Measurements from ENCODE around the gene LRRC8C.
A peak's percentile ranks its signal among the peaks of the same experiment; 100 is the strongest.
"Not testable (repeated sequence)": the region's sequence is repeated elsewhere in the genome, so short reads cannot be mapped to it uniquely, and the experiment has no call there.

The LRRC8C gene

DNA sequence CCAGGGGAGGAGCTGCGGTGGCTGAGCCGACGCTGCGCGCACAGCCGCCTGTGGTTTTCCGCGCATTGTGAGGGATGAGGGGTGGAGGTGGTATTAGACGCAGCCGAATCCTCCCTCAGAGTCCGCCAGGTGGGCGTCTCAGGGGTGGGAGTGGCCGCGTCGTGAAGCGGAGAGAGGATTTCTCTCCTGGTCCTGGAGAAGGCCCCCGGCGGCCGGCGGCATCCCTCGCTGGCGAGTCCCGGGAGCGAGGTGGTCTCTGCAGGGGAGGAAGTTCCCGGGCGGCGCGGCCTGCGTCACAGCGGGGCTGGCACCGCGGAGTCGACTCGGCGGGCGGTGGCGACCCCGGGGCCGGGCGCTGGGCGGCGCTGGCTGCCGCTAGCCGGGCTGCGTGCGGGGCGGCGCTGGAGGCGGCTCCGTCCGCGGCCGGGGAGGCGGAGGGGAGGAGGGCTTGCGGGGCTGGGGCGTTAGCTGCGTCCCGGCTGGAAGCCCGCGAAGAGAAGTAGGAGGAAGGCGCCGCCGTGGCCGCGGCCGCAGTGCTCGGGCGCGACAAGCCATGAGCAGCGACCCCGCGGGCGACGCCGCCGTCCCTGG, at the start of gene LRRC8C:
LRRC8C (plus strand) TSS at position 464 of the 591 bp plus-strand sequence. CDS start 53,354 bp downstream, outside the sequence.
- in situ Hi-C loops (cut with HindIII; ENCODE audit: low pct_ligation_motif_present, low pct_unique_long_range_greater_than_20kb, low sequenced_read_pairs): no loop called here
- peak; percentile 76 for DNase-seq

DNA sequence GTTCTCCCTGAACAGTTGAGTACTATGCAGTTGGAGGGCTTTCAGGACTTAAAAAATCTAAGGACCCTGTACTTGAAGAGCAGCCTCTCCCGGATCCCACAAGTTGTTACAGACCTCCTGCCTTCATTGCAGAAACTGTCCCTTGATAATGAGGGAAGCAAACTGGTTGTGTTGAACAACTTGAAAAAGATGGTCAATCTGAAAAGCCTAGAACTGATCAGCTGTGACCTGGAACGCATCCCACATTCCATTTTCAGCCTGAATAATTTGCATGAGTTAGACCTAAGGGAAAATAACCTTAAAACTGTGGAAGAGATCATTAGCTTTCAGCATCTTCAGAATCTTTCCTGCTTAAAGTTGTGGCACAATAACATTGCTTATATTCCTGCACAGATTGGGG, 48.7 kb upstream of the LRRC8C start:
- in situ Hi-C loops (cut with HindIII; ENCODE audit: low pct_ligation_motif_present, low pct_unique_long_range_greater_than_20kb, low sequenced_read_pairs): no loop called here

GRCh38 chr1:89584781-89585180, 48.1 kb upstream of the LRRC8C start:
- in situ Hi-C loops (cut with HindIII; ENCODE audit: low pct_ligation_motif_present, low pct_unique_long_range_greater_than_20kb, low sequenced_read_pairs): no loop called here
- DNase-seq: no peak

More for the DNA sequence above, 48.7 kb upstream of the LRRC8C start:
- DNase-seq: no peak

DNA sequence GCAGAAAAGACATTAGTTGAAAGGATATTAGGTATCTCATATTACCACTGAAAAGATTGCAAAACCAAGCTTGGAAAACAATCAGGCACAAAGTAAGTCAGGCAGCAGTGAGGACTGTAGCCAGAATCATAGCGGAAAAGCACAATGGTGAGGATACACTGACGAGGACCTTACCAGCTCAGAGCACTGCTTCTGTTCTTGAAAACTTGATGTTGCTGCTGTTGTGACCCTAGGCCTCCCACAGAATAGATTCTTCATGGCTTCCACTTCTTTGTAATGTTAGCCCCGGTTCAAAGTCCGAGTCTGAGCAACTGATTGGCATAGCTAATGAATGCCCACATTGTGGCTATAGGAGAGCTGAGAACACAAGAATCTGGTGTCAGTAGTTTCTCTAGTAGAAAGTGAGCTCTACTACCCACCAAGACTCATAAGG, 45.2 kb upstream of the LRRC8C start:
- DNase-seq: no peak
- in situ Hi-C loops (cut with HindIII; ENCODE audit: low pct_ligation_motif_present, low pct_unique_long_range_greater_than_20kb, low sequenced_read_pairs): no loop called here

GRCh38 chr1:89588480-89588879, 44.4 kb upstream of the LRRC8C start:
- in situ Hi-C loops (cut with HindIII; ENCODE audit: low pct_ligation_motif_present, low pct_unique_long_range_greater_than_20kb, low sequenced_read_pairs): no loop called here
- DNase-seq: no peak

DNA sequence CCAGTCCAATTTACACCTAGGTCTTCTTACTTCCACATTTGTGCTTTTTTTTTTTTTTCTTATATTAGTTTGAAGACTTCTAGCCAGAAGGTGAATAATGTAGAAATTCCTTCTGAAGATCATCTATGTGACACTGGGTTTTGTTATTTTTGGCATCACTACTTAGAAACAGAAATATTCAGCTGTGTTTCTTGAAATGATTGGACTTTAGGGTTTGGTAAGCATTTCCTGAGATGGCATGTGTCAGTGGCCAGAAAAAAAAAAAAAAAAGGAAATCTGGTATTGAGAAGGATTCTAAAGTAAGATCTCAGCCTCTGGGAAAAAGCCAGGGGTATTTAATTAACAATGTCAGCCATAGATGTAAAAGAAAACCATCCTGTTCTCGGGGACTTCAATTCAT, 43.4 kb upstream of the LRRC8C start:
- no peak for DNase-seq
- in situ Hi-C loops (cut with HindIII; ENCODE audit: low pct_ligation_motif_present, low pct_unique_long_range_greater_than_20kb, low sequenced_read_pairs): no loop called here

- DNase-seq: no peak
- in situ Hi-C loops (cut with HindIII; ENCODE audit: low pct_ligation_motif_present, low pct_unique_long_range_greater_than_20kb, low sequenced_read_pairs): no loop called here
Measured at GRCh38 chr1:89590341-89591080, 42.4 kb upstream of the LRRC8C start.

DNA sequence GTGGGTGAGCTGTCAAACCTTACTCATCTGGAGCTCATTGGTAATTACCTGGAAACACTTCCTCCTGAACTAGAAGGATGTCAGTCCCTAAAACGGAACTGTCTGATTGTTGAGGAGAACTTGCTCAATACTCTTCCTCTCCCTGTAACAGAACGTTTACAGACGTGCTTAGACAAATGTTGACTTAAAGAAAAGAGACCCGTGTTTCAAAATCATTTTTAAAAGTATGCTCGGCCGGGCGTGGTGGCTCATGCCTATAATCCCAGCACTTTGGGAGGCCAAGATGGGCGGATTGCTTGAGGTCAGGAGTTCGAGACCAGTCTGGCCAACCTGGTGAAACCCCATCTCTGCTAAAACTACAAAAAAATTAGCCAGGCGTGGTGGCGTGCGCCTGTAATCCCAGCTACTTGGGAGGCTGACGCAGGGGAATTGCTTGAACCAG, 40.0 kb upstream of the LRRC8C start:
- DNase-seq; in situ Hi-C loops (cut with HindIII; ENCODE audit: low pct_ligation_motif_present, low pct_unique_long_range_greater_than_20kb, low sequenced_read_pairs): not testable (repeated sequence)

GRCh38 chr1:89594096-89594740, 38.7 kb upstream of the LRRC8C start:
- in situ Hi-C loops (cut with HindIII; ENCODE audit: low pct_ligation_motif_present, low pct_unique_long_range_greater_than_20kb, low sequenced_read_pairs): no loop called here
- no peak for DNase-seq

GRCh38 chr1:89596698-89597097, 36.2 kb upstream of the LRRC8C start:
- no peak for DNase-seq
- in situ Hi-C loops (cut with HindIII; ENCODE audit: low pct_ligation_motif_present, low pct_unique_long_range_greater_than_20kb, low sequenced_read_pairs): no loop called here

- peak; percentile 40 for DNase-seq
- in situ Hi-C loops (cut with HindIII; ENCODE audit: low pct_ligation_motif_present, low pct_unique_long_range_greater_than_20kb, low sequenced_read_pairs): no loop called here
Measured at GRCh38 chr1:89598450-89599331, 34.2 kb upstream of the LRRC8C start.

DNA sequence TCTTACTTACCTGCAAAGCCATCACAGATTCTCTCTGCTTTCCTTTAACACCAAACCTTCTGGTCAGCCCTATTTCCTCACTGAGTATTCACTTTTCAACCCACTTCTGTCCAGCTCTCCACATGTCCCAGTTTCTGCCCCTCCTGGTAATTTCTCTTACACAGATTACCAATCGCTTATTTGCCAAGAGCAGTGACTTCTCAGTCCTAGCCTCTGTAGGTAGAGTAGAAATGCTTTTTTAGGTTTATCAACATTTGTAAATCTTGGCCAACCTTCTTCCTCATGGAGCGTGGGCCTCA, 33.6 kb upstream of the LRRC8C start:
- in situ Hi-C loops (cut with HindIII; ENCODE audit: low pct_ligation_motif_present, low pct_unique_long_range_greater_than_20kb, low sequenced_read_pairs): no loop called here
- DNase-seq: no peak

DNA sequence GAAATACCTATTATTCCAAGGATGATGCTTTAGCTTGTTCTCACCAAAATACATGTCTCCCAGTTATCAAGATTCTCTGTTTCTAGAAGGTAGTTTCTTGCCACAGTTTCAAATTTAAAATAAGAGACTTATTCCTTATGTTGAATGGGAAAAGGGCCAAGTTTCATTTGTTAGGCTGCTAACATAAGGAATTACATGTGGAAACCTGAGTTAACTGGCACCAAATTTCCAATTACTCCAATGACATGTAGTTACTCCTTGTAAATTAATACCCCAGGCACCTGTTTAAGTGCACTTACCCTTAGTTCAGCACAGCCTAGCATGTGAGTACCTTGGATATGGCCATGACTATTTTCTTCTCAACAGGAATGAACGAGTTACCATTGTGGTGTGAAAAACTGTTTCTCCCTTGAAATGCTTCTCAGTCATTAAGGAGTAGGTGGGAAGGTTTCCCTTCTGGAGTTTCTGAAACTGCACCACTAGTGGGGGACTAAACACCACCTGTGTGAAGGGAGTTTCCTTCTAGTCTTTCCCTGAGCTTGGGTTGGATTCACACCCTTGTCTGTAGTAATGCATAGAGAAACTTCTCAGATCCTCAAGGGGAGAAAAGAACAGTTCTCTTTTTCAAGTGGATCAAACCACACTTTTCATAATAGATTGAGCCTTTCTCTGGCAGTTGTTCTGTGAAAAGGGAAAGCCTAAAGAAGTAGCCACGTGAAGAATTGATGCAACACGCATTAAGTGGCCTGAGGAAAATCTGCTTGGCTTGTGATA, 32.3 kb upstream of the LRRC8C start:
- in situ Hi-C loops (cut with HindIII; ENCODE audit: low pct_ligation_motif_present, low pct_unique_long_range_greater_than_20kb, low sequenced_read_pairs): no loop called here
- no peak for DNase-seq

DNA sequence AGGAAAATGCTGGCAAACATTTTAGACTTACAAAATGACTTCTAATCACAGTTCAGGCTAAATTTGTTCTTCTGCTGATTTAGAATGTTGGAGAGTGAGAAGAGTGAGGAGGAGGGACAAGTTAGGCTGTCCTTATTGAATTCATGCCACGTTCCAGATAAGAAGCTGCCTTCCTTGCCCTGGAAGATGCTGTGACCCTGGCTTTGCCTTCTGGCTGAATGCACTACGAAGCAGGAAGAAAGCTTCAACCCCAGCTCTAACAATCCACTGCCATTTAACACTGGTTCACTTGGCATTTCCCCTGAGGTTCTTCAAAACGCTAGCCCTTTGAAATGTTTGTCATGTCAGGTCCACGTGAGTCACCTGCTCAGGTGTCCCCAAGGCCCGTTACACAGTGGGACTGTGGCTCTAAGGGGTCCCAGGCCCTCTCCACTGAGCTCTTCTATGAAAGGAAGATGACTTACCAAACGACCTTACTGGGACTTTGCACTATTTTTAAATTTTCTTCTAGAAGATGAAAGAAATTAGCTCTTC, 30.0 kb upstream of the LRRC8C start:
- DNase-seq: no peak
- in situ Hi-C loops (cut with HindIII; ENCODE audit: low pct_ligation_motif_present, low pct_unique_long_range_greater_than_20kb, low sequenced_read_pairs): no loop called here

DNA sequence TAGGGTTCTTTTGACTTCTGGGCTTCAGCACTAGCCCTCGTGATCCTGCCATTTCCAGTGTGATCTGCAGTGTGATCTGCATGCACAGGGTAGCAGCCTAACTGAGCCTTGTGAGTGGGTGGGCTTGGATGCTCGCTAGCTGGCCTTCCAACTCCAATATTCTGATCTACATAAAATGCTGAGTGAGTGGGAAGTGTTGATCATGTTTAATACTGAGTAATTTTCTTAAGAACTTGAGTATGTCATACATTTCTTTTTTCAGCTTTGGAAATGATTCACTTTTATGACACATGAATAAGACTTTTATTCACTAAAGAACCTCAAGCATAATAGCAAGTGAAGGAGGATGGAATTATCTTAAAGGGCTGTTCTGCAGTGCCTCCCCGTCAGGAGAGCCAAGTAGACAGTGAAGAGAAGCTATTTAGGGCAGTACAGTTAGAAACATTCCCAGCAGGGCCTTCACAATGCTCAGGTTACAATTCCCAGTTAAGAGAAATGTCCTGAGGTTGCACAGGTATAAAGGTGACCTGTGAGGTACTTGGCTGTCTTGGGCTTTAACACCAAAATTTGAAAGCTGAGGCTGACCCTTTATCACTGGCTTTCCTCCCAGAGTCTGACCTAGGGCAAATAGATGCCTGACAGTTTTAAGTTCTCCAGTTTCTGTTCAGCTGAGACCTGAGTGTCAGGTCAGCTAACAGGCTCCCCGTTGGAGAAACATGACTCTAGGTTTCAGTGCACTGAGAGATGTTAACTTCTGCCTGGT, 29.1 kb upstream of the LRRC8C start:
- no peak for DNase-seq

DNA sequence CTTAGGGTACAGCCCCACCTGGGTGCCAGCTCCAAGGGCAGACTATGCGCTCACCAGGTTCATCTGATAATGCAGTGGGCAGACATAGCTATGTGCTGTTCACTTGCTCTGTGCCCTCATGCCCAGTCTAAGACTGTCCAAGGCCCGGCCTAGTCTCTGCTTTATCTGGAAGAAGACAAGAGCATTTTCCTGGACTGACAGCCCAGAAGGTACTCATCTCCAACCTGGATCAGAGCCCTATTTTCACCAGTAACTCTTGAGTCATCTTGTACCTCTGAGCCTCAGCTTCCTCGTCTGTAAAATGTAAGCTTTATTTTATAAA, 28.5 kb upstream of the LRRC8C start:
- in situ Hi-C loops (cut with HindIII; ENCODE audit: low pct_ligation_motif_present, low pct_unique_long_range_greater_than_20kb, low sequenced_read_pairs): no loop called here
- DNase-seq: no peak

More for the DNA sequence above, 29.1 kb upstream of the LRRC8C start:
- in situ Hi-C loops (cut with HindIII; ENCODE audit: low pct_ligation_motif_present, low pct_unique_long_range_greater_than_20kb, low sequenced_read_pairs): no loop called here

DNA sequence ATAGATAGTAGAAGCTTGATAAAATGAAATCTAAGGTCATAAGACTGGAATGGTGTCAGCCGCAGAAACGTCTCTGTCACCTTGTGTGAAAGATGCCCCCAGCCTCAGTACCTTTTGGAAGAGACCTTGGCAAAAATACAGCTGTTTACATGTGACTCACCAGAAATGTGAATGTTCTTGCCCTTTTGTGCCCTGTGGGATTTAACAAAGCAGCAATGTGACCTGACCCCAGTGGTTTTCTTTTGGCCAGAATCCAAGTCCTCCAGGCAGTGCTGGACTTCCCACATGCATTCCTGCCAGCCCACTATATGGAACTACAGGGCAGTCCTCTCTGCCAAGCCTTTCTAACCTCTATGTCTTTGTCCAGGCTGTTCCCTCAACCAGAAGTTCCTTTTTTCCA, 27.2 kb upstream of the LRRC8C start:
- in situ Hi-C loops (cut with HindIII; ENCODE audit: low pct_ligation_motif_present, low pct_unique_long_range_greater_than_20kb, low sequenced_read_pairs): no loop called here
- peak; percentile 78 for DNase-seq

Data from ACHN (cell line).